ENCODE measurements around the gene VWA3A. TPM values are rescaled to one million over a fixed set of nuclear protein-coding genes. Genes with fewer than 3 reads are reported as not detected.
"Not testable (repeated sequence)": the region's sequence is repeated elsewhere in the genome, so short reads cannot be mapped to it uniquely, and the experiment has no call there.

The VWA3A gene, protein sequence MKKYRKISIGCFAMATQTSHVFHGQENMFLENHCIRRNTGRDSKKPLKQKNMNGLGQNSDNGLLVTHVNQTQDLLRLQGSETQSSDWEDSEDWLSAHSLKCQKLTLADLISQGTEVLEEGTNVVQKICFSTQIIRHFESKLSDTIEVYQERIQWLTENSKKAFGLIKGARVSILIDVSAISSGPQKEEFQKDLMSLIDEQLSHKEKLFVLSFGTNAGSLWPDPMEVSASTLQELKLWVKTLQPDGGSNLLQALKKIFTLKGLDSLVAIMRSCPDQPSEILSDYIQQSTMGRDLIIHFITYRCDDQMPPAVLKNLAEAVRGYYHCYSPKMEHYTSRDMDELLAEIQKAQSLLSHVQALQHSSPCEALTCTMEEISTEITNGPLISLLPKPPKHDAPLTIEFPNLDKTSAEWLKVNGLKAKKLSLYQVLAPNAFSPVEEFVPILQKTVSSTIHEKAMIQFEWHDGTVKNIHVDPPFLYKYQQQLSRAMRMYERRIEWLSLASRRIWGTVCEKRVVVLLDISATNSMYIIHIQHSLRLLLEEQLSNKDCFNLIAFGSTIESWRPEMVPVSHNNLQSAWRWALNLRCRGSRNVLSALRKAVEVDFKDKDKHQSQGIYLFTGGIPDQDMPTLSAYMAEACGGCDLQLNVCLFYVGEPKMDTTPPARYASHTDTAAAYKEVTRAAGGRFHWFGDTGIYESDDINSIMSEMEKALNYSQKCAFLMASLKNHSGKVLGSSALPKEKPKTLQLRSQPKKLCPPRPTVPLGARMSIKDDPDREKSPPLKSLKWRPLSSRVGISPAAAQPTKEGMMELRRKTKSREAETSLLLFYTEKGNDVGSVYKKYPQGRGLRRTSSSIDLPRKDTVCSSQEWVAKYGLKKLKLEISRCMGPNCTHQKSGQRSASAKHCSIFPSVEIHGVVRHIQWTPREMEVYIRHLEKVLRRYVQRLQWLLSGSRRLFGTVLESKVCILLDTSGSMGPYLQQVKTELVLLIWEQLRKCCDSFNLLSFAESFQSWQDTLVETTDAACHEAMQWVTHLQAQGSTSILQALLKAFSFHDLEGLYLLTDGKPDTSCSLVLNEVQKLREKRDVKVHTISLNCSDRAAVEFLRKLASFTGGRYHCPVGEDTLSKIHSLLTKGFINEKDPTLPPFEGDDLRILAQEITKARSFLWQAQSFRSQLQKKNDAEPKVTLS
- 1 to 10 TPM in 1 of 3 donors, under 1 TPM in 1, not detected in 1; 0.29 to 2.3 TPM for total RNA-seq

DNA sequence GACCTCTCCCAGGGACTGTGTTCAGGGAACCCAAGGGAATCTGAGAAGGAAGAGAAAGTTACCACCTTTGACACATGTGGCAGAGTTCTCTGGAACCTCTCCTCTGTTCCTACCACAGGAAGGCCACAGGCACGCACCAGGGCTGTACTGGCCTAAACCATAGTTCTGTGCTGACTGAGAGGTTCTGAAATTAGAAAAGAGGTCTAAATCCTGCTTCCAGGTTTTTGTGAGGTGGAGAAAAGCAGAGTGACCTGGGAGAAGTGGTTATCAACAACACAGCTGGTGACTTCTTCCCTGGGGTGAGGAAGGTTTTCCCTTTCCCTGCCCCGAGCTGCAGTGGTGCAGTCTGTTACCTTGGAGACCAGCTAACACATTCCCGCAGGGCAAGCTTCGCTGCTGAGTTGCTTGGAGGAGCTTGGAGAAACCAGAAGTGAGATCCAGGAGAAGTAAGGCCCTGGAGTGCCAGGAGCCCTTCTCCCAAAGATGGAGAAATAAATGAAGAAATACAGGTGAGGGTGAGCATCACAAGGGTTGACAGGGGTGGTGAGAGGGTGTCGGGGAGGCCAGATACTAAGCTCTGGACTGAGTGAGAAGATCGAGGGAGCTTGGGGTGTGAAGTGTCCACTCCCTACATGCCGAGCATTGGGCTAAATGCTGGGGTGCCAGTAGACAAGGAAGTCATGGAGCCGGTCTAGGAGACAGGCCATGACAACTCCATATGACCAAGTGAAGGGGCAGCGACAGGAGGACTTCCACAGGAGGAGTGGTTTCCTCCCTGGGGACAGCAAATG lies at the start of gene VWA3A:
TSS of gene VWA3A (plus strand) at position 399 of the 791 bp plus-strand sequence. CDS start at position 496, 97 bp downstream.
- intact Hi-C loops (cut with DNase I; ENCODE audit: low total_unique reads), result no loop called here
- no peaks in the 10 kb centered on the region for H3K4me1 ChIP-seq
- H3K4me3 ChIP-seq, result no peak within 1 kb of the TSS
- no peaks in the 10 kb centered on the region for H3K9me3 ChIP-seq
- H3K36me3 ChIP-seq, result no peaks in the 10 kb centered on the region
- peak within 1 kb of the TSS in 1 of 2 donors; percentile 14 for H3K27ac ChIP-seq
- TF ChIP-seq POLR2A (IDR thresholded peaks at IDR 0.05) (no peak), POLR2AphosphoS5 (IDR thresholded peaks at IDR 0.05) (no peak)
- TF ChIP-seq, protein P1, sequence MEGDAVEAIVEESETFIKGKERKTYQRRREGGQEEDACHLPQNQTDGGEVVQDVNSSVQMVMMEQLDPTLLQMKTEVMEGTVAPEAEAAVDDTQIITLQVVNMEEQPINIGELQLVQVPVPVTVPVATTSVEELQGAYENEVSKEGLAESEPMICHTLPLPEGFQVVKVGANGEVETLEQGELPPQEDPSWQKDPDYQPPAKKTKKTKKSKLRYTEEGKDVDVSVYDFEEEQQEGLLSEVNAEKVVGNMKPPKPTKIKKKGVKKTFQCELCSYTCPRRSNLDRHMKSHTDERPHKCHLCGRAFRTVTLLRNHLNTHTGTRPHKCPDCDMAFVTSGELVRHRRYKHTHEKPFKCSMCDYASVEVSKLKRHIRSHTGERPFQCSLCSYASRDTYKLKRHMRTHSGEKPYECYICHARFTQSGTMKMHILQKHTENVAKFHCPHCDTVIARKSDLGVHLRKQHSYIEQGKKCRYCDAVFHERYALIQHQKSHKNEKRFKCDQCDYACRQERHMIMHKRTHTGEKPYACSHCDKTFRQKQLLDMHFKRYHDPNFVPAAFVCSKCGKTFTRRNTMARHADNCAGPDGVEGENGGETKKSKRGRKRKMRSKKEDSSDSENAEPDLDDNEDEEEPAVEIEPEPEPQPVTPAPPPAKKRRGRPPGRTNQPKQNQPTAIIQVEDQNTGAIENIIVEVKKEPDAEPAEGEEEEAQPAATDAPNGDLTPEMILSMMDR (IDR thresholded peaks at IDR 0.05), result no peak
- no peaks in the 10 kb centered on the region for H3K27me3 ChIP-seq
- no peak for DNase-seq (ENCODE audit: low spot score in 2 of 2)

DNA sequence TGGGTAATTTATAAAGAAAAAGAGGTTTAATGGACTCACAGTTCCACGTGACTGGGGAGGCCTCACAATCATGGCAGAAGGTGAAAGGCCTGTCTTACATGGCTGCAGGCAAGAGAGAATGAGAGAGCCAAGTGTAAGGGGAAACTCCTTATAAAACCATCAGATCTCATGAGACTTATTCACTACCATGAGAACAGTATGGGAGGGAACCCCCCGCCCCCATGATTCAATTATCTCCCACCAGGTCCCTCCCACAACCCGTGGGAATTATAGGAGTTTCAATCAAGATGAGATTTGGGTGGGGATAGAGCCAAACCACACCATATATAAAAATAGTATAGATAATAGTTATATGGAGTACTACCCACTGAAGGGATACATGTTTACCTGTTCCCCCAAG lies 48.5 kb upstream of the VWA3A start:
- H3K4me1 ChIP-seq; H3K27me3 ChIP-seq; DNase-seq (ENCODE audit: low spot score in 2 of 2); H3K4me3 ChIP-seq; intact Hi-C loops (cut with DNase I; ENCODE audit: low total_unique reads); H3K9me3 ChIP-seq; H3K36me3 ChIP-seq; H3K27ac ChIP-seq: not testable (repeated sequence)

DNA sequence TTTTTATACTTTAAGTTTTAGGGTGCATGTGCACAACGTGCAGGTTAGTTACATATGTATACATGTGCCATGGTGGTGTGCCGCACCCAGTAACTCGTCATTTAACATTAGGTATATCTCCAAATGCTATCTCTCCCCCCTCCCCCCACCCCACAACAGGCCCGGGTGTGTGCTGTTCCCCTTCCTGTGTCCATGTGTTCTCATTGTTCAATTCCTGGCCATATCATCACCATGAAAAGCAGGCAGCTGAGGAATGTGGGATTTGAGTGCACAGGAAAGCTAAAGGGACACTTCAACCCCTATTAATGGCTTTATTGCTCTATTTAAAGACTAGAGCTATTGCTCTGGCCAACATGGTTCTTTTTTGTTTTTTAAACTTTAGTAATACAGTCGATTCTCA lies 46.5 kb upstream of the VWA3A start:
- H3K36me3 ChIP-seq; H3K4me3 ChIP-seq; intact Hi-C loops (cut with DNase I; ENCODE audit: low total_unique reads); DNase-seq (ENCODE audit: low spot score in 2 of 2); H3K27ac ChIP-seq; H3K27me3 ChIP-seq; H3K4me1 ChIP-seq; H3K9me3 ChIP-seq: not testable (repeated sequence)

DNA sequence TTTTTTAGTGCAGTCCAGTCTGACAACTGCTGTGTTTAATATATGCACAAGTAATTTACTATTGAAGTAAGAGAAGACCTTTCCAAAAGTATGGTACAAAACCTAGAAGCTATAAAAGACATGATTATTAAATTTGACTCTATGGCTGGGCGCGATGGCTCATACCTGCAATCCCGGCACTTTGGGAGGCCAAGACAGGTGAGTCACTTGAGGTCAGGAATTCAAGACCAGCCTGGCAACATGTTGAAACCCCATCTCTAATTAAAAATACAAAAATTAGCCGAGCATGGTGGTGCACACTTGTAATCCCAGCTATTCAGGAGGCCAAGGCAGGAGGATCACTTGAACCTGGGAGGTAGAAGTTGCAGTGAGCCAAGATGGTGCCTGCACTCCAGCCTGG lies 41.4 kb upstream of the VWA3A start:
- Histone ChIP-seq H3K27me3 (no peaks in the 10 kb centered on the region), H3K9me3 (no peaks in the 10 kb centered on the region), H3K4me3 (no peak overlapping the region), H3K36me3 (no peaks in the 10 kb centered on the region), H3K27ac (no peak overlapping the region), H3K4me1 (no peaks in the 10 kb centered on the region)
- TF ChIP-seq POLR2AphosphoS5 (IDR thresholded peaks at IDR 0.05) (no peak), POLR2A (IDR thresholded peaks at IDR 0.05) (no peak)
- TF ChIP-seq, protein P1 (IDR thresholded peaks at IDR 0.05), result no peak
- intact Hi-C loops (cut with DNase I; ENCODE audit: low total_unique reads), result no loop called here
- no peak for DNase-seq (ENCODE audit: low spot score in 2 of 2)

DNA sequence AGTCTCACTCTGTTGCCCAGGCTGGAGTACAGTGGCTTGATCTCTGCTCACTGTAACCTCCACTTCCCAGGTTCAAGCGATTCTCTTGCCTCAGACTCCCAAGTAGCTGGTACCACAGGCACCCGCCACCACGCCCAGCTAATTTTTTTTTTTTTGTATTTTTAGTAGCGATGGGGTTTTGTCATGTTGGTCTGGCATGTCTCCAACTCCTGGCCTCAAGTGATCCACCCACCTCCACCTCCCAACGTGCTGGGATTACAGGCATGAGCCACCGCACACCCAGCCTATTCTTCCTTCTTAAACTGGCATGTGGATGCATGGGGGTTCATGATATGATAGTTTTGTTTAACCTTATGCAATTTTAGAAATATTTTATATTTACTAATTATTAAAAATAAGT lies 39.4 kb upstream of the VWA3A start:
- Histone ChIP-seq H3K9me3 (no peaks in the 10 kb centered on the region), H3K4me3 (no peak overlapping the region), H3K4me1 (no peaks in the 10 kb centered on the region), H3K27me3 (no peaks in the 10 kb centered on the region), H3K36me3 (no peaks in the 10 kb centered on the region), H3K27ac (no peak overlapping the region)
- no peak for TF ChIP-seq POLR2AphosphoS5 (IDR thresholded peaks at IDR 0.05)
- no peak for TF ChIP-seq POLR2A (IDR thresholded peaks at IDR 0.05)
- TF ChIP-seq, protein P1 (IDR thresholded peaks at IDR 0.05), result no peak
- intact Hi-C loops (cut with DNase I; ENCODE audit: low total_unique reads), result no loop called here
- no peak for DNase-seq (ENCODE audit: low spot score in 2 of 2)

Data from breast epithelium (tissue), 4 donors.